BE2C (cell line): ENCODE data around the gene SPATA46.

ENCODE experiments used
- DNase-seq: peaks from one replicate; pipeline ENCODE4 v3.0.0-alpha.2; 2020
- H3K27me3 ChIP-seq: fragments of 250-450 bp; sonication (Bioruptor Pico); 2 replicates; pipeline ENCODE4 v1.5.1; 2020; ENCODE audit warnings: mild to moderate bottlenecking
- H3K36me3 ChIP-seq: fragments of 250-450 bp; sonication (Bioruptor Pico); 2 replicates; pipeline ENCODE4 v1.5.1; 2020; ENCODE audit warnings: mild to moderate bottlenecking
- H3K4me1 ChIP-seq: fragments of 250-450 bp; sonication (Bioruptor Pico); 2 replicates; pipeline ENCODE4 v1.5.1; 2020
- H3K4me3 ChIP-seq: 2 replicates; pipeline ENCODE4 v1.5.1; 2011; ENCODE audit warnings: low read depth, low read length
- H3K9me3 ChIP-seq: fragments of 250-450 bp; sonication (Bioruptor Pico); 2 replicates; pipeline ENCODE4 v1.5.1; 2020
- CTCF ChIP-seq: IDR thresholded peaks from 2 replicates; pipeline ENCODE4 v1.5.1; 2012; ENCODE audit warnings: mild to moderate bottlenecking, low read depth, low read length

Gene SPATA46

GRCh38 chr1:162397039-162397448 is 20.4 kb upstream of the SPATA46 start:
- no peak overlapping the region for H3K4me3 ChIP-seq
- H3K36me3 ChIP-seq, result no peaks in the 10 kb centered on the region
- H3K4me1 ChIP-seq, result no peaks in the 10 kb centered on the region
- no peaks in the 10 kb centered on the region for H3K9me3 ChIP-seq
- no peak for DNase-seq
- no peaks in the 10 kb centered on the region; the same call in 1 of the 2 replicates for H3K27me3 ChIP-seq
- TF ChIP-seq CTCF, result 0 out of 2 replicates have a peak, but pooled peaks have one; percentile 9

- H3K4me3 ChIP-seq, result no peak overlapping the region
- H3K4me1 ChIP-seq, result no peaks in the 10 kb centered on the region
- no peak for TF ChIP-seq CTCF
- DNase-seq, result no peak
- H3K27me3 ChIP-seq, result no peaks in the 10 kb centered on the region; the same call in 1 of the 2 replicates
- no peaks in the 10 kb centered on the region for H3K9me3 ChIP-seq
- H3K36me3 ChIP-seq, result no peaks in the 10 kb centered on the region
Measured at GRCh38 chr1:162396201-162396906, 19.7 kb upstream of the SPATA46 start.

DNA sequence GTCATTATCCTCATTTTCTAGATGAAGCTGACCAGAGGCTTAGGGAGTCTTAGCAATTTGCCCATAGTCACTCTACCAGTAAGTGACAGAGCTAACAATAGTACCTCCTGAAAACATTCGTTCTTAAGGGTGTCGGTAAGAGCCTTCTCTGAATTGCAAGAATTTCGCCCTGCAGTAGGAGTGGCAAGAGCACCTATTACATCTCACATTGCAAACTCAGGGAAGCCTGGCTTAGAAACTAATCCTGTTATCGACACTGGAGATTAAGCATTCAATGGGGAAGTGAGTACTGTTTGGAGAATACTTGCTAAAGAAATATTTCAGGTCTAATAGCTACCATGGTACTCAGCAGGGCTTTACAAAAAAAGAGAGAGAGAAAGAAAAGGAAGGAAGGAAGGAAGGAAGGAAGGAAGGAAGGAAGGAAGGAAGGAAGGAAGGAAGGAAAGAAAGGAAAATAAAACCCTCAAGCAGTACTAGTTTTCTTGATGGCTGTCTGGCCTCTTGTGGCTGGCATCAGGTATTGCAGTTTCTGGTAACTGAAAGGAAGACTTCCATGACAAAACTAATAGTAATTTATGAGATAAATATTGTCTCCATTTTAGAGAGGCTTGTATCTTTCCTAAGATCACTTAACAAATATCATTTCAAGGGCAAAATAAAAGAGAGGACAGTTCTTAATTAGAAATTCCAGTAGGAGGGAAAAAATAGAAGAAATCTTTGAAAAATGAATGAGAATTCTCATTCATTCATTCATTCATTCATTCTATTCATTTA is 15.3 kb upstream of the SPATA46 start:
- H3K9me3 ChIP-seq, result no peaks in the 10 kb centered on the region
- DNase-seq, result peak; percentile 34
- TF ChIP-seq CTCF, result peak; percentile 90
- H3K4me3 ChIP-seq, result no peak overlapping the region
- no peaks in the 10 kb centered on the region for H3K4me1 ChIP-seq
- H3K27me3 ChIP-seq, result no peaks in the 10 kb centered on the region
- no peaks in the 10 kb centered on the region for H3K36me3 ChIP-seq

GRCh38 chr1:162390396-162391185 is 13.9 kb upstream of the SPATA46 start:
- Histone ChIP-seq H3K4me3 (no peak overlapping the region), H3K27me3 (no peaks in the 10 kb centered on the region), H3K4me1 (no peaks in the 10 kb centered on the region), H3K36me3 (no peaks in the 10 kb centered on the region), H3K9me3 (no peaks in the 10 kb centered on the region)
- TF ChIP-seq CTCF, result no peak
- no peak for DNase-seq

DNA sequence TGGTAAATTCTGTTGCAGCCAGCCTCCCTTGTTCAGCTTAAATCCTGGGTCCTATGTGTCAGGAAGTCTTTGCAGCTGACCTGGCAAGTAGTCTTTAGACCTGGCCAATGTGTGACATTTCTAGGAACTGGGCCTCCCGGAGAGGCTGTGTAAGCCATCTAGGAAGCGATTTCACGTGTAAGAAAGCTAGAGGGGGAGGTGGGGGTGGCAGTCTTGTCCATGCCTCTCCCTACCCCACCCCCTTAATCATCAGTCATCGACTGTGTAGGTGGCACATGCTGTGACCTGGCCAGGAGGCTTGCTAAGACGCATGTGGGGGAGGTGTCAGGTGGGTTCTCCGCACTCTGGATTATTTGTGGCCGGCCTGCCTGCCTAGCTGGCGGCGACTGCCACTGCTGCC is 13.3 kb upstream of the SPATA46 start:
- no peak overlapping the region for H3K4me3 ChIP-seq
- no peaks in the 10 kb centered on the region for H3K27me3 ChIP-seq
- no peaks in the 10 kb centered on the region for H3K36me3 ChIP-seq
- no peaks in the 10 kb centered on the region for H3K4me1 ChIP-seq
- no peak for DNase-seq
- H3K9me3 ChIP-seq, result no peaks in the 10 kb centered on the region
- TF ChIP-seq CTCF, result no peak
